ENCODE data around the gene TMOD1. TPM values are rescaled to one million over a fixed set of nuclear protein-coding genes. Genes with fewer than 3 reads are reported as not detected.
A peak's percentile ranks its signal among the peaks of the same experiment; 100 is the strongest.

The TMOD1 gene
- total and polyA plus RNA-seq, 2 donors (not counting 1 experiment from before 2014, with no cell fraction given), result 0.98 to 4.0 TPM

DNA sequence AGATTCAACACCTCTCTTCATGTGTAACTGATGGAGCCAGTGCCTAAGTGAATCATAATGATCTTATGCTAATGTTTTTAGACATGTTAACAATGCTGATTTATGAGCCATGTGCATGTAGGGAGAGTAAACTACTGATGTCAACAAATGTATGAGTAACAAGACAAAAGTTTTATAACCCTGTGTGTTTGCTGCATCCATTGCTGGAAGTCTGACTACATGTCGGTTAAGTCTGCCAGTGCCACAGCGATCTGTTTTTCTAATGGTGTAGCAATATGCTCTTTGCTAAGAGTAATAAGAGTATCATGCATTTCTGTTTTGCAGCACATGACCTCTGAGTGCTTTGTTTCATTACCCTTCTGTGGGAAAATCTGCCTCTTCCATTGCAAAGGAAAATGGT is 26.4 kb upstream of the TMOD1 start:
- Histone ChIP-seq H3K4me3 (replicated peaks in 1 of 4; ENCODE audit: control extremely low read depth in 1 of 4, insufficient read depth in 1 of 4, low read depth in 3 of 4, low read length in 4 of 4) (no peak overlapping the region), H3K9ac (ENCODE audit: insufficient read depth, low read length) (no peak overlapping the region), H3K9me3 (ENCODE audit: control insufficient read depth, insufficient read depth, low read depth, low read length) (no peaks in the 10 kb centered on the region), H3K4me1 (ENCODE audit: control insufficient read depth, extremely low read depth, insufficient read depth, low read length) (no peaks in the 10 kb centered on the region), H3K27me3 (ENCODE audit: control insufficient read depth, insufficient read depth, low read length) (no peaks in the 10 kb centered on the region), H3K79me2 (ENCODE audit: control insufficient read depth, insufficient read depth, low read length) (no peaks in the 10 kb centered on the region), H3K36me3 (ENCODE audit: control insufficient read depth, insufficient read depth, low read length) (no peaks in the 10 kb centered on the region), H2AFZ (ENCODE audit: low read length) (no peak overlapping the region), H3K4me2 (ENCODE audit: extremely low read depth, insufficient read depth, low read length) (no peak overlapping the region), H4K20me1 (ENCODE audit: control insufficient read depth, extremely low read depth, insufficient read depth, low read length) (no peaks in the 10 kb centered on the region), H3K27ac (ENCODE audit: insufficient read depth, low read length) (no peak overlapping the region)
- peak; percentile 6 to 65 for DNase-seq (ENCODE audit: low read depth in 2 of 2)
- TF ChIP-seq, protein P1, sequence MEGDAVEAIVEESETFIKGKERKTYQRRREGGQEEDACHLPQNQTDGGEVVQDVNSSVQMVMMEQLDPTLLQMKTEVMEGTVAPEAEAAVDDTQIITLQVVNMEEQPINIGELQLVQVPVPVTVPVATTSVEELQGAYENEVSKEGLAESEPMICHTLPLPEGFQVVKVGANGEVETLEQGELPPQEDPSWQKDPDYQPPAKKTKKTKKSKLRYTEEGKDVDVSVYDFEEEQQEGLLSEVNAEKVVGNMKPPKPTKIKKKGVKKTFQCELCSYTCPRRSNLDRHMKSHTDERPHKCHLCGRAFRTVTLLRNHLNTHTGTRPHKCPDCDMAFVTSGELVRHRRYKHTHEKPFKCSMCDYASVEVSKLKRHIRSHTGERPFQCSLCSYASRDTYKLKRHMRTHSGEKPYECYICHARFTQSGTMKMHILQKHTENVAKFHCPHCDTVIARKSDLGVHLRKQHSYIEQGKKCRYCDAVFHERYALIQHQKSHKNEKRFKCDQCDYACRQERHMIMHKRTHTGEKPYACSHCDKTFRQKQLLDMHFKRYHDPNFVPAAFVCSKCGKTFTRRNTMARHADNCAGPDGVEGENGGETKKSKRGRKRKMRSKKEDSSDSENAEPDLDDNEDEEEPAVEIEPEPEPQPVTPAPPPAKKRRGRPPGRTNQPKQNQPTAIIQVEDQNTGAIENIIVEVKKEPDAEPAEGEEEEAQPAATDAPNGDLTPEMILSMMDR (conservative IDR thresholded peaks at IDR 0.05 in 1 of 2, IDR thresholded peaks at IDR 0.05 in 1 of 2; ENCODE audit: low read depth in 1 of 2, low read length in 2 of 2), result no peak
- no peak for TF ChIP-seq EZH2 (IDR thresholded peaks at IDR 0.05; ENCODE audit: low read length, missing control alignments)

DNA sequence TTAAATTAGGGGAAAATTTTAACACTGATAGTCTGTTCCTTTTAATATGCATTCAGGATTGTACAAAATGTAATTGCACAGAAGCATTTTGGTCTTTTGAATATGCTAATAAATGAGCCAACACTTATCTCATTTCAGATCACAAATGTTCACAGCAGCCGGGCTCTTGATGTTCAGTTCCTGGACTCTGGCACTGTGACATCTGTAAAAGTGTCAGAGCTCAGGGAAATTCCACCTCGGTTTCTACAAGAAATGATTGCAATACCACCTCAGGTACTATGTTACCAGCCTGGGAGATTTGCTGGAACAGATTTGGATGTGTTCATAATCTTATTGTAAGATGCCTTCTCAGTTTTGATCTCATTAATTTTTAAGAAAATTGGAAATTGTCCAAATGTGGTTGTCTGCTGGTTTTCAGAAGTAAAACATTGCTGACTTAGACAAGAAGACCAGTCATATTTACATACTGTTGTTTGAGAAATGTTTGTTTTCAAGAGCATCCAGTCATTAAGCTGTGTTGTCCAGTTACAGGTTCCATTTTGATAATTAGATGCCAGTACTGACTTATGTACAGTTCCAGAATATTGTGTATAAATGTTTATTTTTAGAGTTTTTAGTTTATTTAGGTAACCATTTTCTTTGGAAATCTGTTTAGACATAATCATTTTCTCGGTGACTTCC is 23.0 kb upstream of the TMOD1 start:
- TF ChIP-seq EZH2 (IDR thresholded peaks at IDR 0.05; ENCODE audit: low read length, missing control alignments), result no peak
- TF ChIP-seq, protein P1 (conservative IDR thresholded peaks at IDR 0.05 in 1 of 2, IDR thresholded peaks at IDR 0.05 in 1 of 2; ENCODE audit: low read depth in 1 of 2, low read length in 2 of 2), result no peak
- no peaks in the 10 kb centered on the region for H3K27me3 ChIP-seq (ENCODE audit: control insufficient read depth, insufficient read depth, low read length)
- H3K9me3 ChIP-seq (ENCODE audit: control insufficient read depth, insufficient read depth, low read depth, low read length), result no peaks in the 10 kb centered on the region
- H2AFZ ChIP-seq (ENCODE audit: low read length), result no peak overlapping the region
- H3K36me3 ChIP-seq (ENCODE audit: control insufficient read depth, insufficient read depth, low read length), result no peaks in the 10 kb centered on the region
- no peaks in the 10 kb centered on the region for H4K20me1 ChIP-seq (ENCODE audit: control insufficient read depth, extremely low read depth, insufficient read depth, low read length)
- H3K4me2 ChIP-seq (ENCODE audit: extremely low read depth, insufficient read depth, low read length), result no peak overlapping the region
- H3K4me3 ChIP-seq (replicated peaks in 1 of 4; ENCODE audit: control extremely low read depth in 1 of 4, insufficient read depth in 1 of 4, low read depth in 3 of 4, low read length in 4 of 4), result no peak overlapping the region
- no peak for DNase-seq (ENCODE audit: low read depth in 2 of 2)
- no peak overlapping the region for H3K9ac ChIP-seq (ENCODE audit: insufficient read depth, low read length)
- no peaks in the 10 kb centered on the region for H3K4me1 ChIP-seq (ENCODE audit: control insufficient read depth, extremely low read depth, insufficient read depth, low read length)
- H3K27ac ChIP-seq (ENCODE audit: insufficient read depth, low read length), result no peak overlapping the region
- H3K79me2 ChIP-seq (ENCODE audit: control insufficient read depth, insufficient read depth, low read length), result no peaks in the 10 kb centered on the region

DNA sequence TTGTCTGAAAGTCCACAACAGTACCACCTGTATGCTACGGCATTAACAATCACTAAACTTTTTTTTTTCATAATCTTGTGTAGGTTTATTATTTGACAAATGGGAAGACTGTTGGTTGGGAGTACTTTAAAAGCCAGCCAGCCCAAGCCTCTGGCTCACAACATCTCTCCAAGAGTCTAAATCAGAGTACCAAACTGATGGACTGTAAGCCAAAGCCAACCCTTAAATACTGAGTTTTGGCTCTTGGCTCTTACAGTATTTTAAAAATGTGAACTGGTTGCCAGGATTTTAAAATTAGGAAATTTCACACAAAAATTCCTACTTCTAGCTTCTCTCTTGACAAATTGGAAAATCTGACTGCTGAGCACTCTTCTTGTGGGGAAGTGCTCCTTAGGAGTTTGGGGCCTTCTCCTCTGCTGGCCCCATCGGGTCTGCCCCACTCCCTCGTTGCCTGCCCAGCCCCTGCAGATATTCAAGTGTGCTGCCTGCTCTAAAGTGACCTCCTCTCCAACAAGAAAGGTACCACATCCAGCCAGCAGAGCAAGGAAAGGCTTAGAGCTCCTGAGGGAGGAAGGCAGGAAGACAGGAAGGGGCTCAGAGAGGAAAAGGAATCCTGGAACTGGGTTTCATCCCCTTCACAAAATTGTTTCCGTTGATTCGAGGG is 21.8 kb upstream of the TMOD1 start:
- Histone ChIP-seq H3K9me3 (ENCODE audit: control insufficient read depth, insufficient read depth, low read depth, low read length) (no peaks in the 10 kb centered on the region), H3K4me2 (ENCODE audit: extremely low read depth, insufficient read depth, low read length) (no peak overlapping the region), H3K4me3 (replicated peaks in 1 of 4; ENCODE audit: control extremely low read depth in 1 of 4, insufficient read depth in 1 of 4, low read depth in 3 of 4, low read length in 4 of 4) (no peak overlapping the region), H3K4me1 (ENCODE audit: control insufficient read depth, extremely low read depth, insufficient read depth, low read length) (no peaks in the 10 kb centered on the region), H3K36me3 (ENCODE audit: control insufficient read depth, insufficient read depth, low read length) (no peaks in the 10 kb centered on the region), H2AFZ (ENCODE audit: low read length) (no peak overlapping the region), H3K9ac (ENCODE audit: insufficient read depth, low read length) (no peak overlapping the region), H4K20me1 (ENCODE audit: control insufficient read depth, extremely low read depth, insufficient read depth, low read length) (no peaks in the 10 kb centered on the region), H3K79me2 (ENCODE audit: control insufficient read depth, insufficient read depth, low read length) (no peaks in the 10 kb centered on the region), H3K27me3 (ENCODE audit: control insufficient read depth, insufficient read depth, low read length) (no peaks in the 10 kb centered on the region), H3K27ac (ENCODE audit: insufficient read depth, low read length) (no peak overlapping the region)
- DNase-seq (ENCODE audit: low read depth in 2 of 2), result no peak
- TF ChIP-seq, protein P1 (conservative IDR thresholded peaks at IDR 0.05 in 1 of 2, IDR thresholded peaks at IDR 0.05 in 1 of 2; ENCODE audit: low read depth in 1 of 2, low read length in 2 of 2), result no peak
- TF ChIP-seq EZH2 (IDR thresholded peaks at IDR 0.05; ENCODE audit: low read length, missing control alignments), result no peak

All from fibroblast of lung (primary cell).